Measurements from ENCODE around the gene SH3RF3.

Gene SH3RF3

DNA sequence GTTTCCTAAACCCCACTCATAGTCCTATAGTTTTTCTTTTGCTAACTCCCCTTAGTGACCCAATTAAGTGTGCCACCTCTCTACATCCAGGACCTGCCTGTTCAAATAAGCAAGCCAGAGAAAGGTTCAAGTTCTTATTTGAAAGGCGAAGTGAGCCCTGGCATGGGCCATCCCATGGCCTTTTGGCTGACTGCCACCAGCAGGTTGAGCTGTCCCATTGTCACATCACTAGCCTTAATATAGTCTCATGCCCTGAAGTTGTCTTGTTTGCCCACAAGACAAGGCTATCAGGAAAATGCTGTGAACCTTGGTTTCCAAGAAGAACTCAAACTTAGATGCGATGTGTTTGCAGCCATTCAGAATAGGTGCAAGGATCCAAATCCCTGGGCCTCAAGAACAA is 158.8 kb downstream of the SH3RF3 start:
- DNase-seq (ENCODE audit: low spot score): no peak
- Histone ChIP-seq H3K4ac (ENCODE audit: low read length) (no peak overlapping the region), H2BK15ac (ENCODE audit: low read length) (no peak overlapping the region), H3K27ac (replicated peaks; ENCODE audit: low read length) (no peak overlapping the region), H2BK12ac (ENCODE audit: low read length) (no peak overlapping the region), H4K91ac (ENCODE audit: low read depth, low read length, poor library complexity) (no peak overlapping the region), H3K9me3 (replicated peaks in 1 of 2; ENCODE audit: control insufficient read depth in 2 of 2, insufficient read depth in 1 of 2, low read depth in 1 of 2, low read length in 2 of 2) (no peaks in the 10 kb centered on the region), H3K4me1 (ENCODE audit: control insufficient read depth in 2 of 2, insufficient read depth in 1 of 2, low read depth in 1 of 2, low read length in 2 of 2) (peaks cover 2 to 11% of the 10 kb centered on the region in 2 donors), H3K4me3 (ENCODE audit: low read length in 2 of 2) (no peak overlapping the region), H3K79me1 (ENCODE audit: low read depth, low read length) (no peaks in the 10 kb centered on the region), H2AFZ (ENCODE audit: low read length) (no peak overlapping the region), H4K8ac (ENCODE audit: low read depth, low read length) (no peak overlapping the region), H3K18ac (ENCODE audit: low read length) (no peak overlapping the region), H3K9ac (ENCODE audit: low read depth, low read length, poor library complexity) (no peak overlapping the region), H3K14ac (ENCODE audit: low read length) (no peak overlapping the region), H2AK5ac (ENCODE audit: low read depth, low read length) (no peak overlapping the region), H3K23ac (ENCODE audit: low read depth, low read length, poor library complexity) (no peak overlapping the region), H3K4me2 (ENCODE audit: insufficient read depth, low read length, poor library complexity, severe bottlenecking) (no peak overlapping the region), H2BK120ac (ENCODE audit: low read depth, low read length) (no peak overlapping the region), H3K36me3 (replicated peaks in 1 of 2; ENCODE audit: control insufficient read depth in 2 of 2, insufficient read depth in 2 of 2, low read length in 2 of 2) (no peaks in the 10 kb centered on the region), H3K27me3 (ENCODE audit: control insufficient read depth in 3 of 3, insufficient read depth in 3 of 3, low read depth in 1 of 3, low read length in 3 of 3) (no peaks in the 10 kb centered on the region), H2BK5ac (ENCODE audit: low read length) (no peak overlapping the region)
- no CpG with 5 or more reads among the region's 2 CpGs for WGBS, 2 donors (ENCODE audit: extremely low coverage in 2 of 2, insufficient read length in 2 of 2, insufficient replicate concordance in 1 of 2)

DNA sequence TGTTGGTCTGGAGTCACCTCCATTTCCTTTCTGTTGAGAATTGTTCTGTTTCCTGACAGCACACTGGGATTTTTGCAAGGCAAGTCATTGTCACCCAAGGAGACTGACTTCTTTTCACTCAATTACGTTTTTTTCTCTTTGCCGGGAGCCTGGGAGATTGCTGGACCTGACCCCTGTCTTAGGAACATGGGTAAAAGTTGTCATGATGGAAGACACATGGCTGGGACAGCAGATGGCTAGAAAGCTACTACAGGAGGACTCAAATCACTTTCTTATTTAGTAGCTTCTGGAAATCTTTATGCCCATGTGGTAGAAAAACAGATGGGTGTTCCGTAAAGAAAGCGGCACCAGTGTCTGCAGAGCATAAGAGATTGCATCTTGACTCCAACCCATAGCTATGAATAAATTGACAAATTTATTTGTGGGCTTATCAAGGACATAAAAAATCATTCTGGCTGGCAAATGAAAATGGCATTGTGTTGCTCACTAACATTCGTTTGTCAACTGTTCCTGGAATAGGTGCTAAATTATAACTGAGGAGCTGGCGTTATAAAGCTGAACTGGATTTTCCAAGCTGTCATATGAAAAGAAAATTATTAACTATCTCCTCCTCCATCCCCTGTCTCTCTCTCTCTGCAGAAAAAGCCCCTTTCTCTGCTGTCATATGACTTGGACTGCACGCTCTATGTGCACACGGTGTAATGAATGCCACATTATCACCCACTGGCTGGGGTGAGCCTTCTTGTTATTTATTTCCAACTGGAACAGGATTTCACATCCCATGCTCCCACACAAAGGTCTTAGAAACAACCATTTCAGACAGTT is 159.8 kb downstream of the SH3RF3 start:
- Histone ChIP-seq H3K27me3 (ENCODE audit: control insufficient read depth in 3 of 3, insufficient read depth in 3 of 3, low read depth in 1 of 3, low read length in 3 of 3) (no peaks in the 10 kb centered on the region), H2BK15ac (ENCODE audit: low read length) (no peak overlapping the region), H3K79me1 (ENCODE audit: low read depth, low read length) (no peaks in the 10 kb centered on the region), H3K4ac (ENCODE audit: low read length) (no peak overlapping the region), H2AFZ (ENCODE audit: low read length) (no peak overlapping the region), H4K91ac (ENCODE audit: low read depth, low read length, poor library complexity) (no peak overlapping the region), H2BK12ac (ENCODE audit: low read length) (no peak overlapping the region), H3K36me3 (replicated peaks in 1 of 2; ENCODE audit: control insufficient read depth in 2 of 2, insufficient read depth in 2 of 2, low read length in 2 of 2) (no peaks in the 10 kb centered on the region), H3K4me2 (ENCODE audit: insufficient read depth, low read length, poor library complexity, severe bottlenecking) (no peak overlapping the region), H3K9ac (ENCODE audit: low read depth, low read length, poor library complexity) (no peak overlapping the region), H2AK5ac (ENCODE audit: low read depth, low read length) (no peak overlapping the region), H3K14ac (ENCODE audit: low read length) (no peak overlapping the region), H4K8ac (ENCODE audit: low read depth, low read length) (no peak overlapping the region), H3K18ac (ENCODE audit: low read length) (no peak overlapping the region), H3K4me3 (ENCODE audit: low read length in 2 of 2) (no peak overlapping the region), H2BK120ac (ENCODE audit: low read depth, low read length) (no peak overlapping the region), H3K9me3 (replicated peaks in 1 of 2; ENCODE audit: control insufficient read depth in 2 of 2, insufficient read depth in 1 of 2, low read depth in 1 of 2, low read length in 2 of 2) (no peaks in the 10 kb centered on the region), H2BK5ac (ENCODE audit: low read length) (no peak overlapping the region), H3K4me1 (ENCODE audit: control insufficient read depth in 2 of 2, insufficient read depth in 1 of 2, low read depth in 1 of 2, low read length in 2 of 2) (peaks cover 2 to 11% of the 10 kb centered on the region in 2 donors), H3K23ac (ENCODE audit: low read depth, low read length, poor library complexity) (no peak overlapping the region), H3K27ac (replicated peaks; ENCODE audit: low read length) (no peak overlapping the region)
- DNase-seq (ENCODE audit: low spot score): no peak
- no CpG with 5 or more reads among the region's 8 CpGs for WGBS, 2 donors (ENCODE audit: extremely low coverage in 2 of 2, insufficient read length in 2 of 2, insufficient replicate concordance in 1 of 2)

DNA sequence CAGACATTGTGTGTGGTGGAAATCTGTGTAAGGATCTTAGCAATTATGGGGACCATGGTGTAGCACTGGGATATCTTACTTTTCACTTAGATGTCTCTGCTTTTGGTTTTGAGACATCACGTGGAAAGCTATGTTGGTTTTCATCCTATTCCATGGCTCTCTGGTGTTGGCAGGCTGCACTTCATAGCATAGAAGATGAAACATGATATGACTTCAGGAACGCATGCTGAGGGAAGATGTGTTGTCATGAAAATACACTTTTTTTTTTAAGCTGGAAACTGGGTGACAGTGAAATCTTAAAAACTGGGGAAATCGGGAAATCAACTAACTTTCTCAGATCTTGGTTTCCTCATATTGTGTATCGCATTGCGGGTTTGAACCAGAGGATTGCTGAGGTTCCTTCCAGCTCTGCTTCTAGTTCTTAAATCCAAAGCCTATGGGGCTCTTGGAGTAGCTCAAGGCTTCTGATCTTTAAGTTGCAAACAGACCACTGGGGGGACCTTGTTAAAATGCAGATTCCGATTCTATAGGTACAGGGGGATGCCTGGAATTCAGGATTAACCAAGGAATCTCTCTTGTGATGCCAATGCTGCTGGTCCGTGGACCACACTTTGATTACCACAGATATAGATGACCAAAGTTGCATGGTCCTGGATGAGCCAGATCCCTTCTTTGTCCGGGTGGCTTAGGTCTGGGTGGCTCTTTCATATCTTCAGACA is 160.7 kb downstream of the SH3RF3 start:
- Histone ChIP-seq H3K79me1 (ENCODE audit: low read depth, low read length) (no peaks in the 10 kb centered on the region), H3K14ac (ENCODE audit: low read length) (no peak overlapping the region), H3K4me1 (ENCODE audit: control insufficient read depth in 2 of 2, insufficient read depth in 1 of 2, low read depth in 1 of 2, low read length in 2 of 2) (peaks cover 2 to 11% of the 10 kb centered on the region in 2 donors), H2AFZ (ENCODE audit: low read length) (no peak overlapping the region), H2BK15ac (ENCODE audit: low read length) (no peak overlapping the region), H4K8ac (ENCODE audit: low read depth, low read length) (no peak overlapping the region), H3K4me2 (ENCODE audit: insufficient read depth, low read length, poor library complexity, severe bottlenecking) (no peak overlapping the region), H3K9ac (ENCODE audit: low read depth, low read length, poor library complexity) (no peak overlapping the region), H3K4me3 (ENCODE audit: low read length in 2 of 2) (no peak overlapping the region), H3K9me3 (replicated peaks in 1 of 2; ENCODE audit: control insufficient read depth in 2 of 2, insufficient read depth in 1 of 2, low read depth in 1 of 2, low read length in 2 of 2) (peaks cover 0 to 2% of the 10 kb centered on the region in 2 donors), H3K27me3 (ENCODE audit: control insufficient read depth in 3 of 3, insufficient read depth in 3 of 3, low read depth in 1 of 3, low read length in 3 of 3) (no peaks in the 10 kb centered on the region), H2BK5ac (ENCODE audit: low read length) (no peak overlapping the region), H2BK120ac (ENCODE audit: low read depth, low read length) (no peak overlapping the region), H3K27ac (replicated peaks; ENCODE audit: low read length) (no peak overlapping the region), H2BK12ac (ENCODE audit: low read length) (no peak overlapping the region), H3K18ac (ENCODE audit: low read length) (no peak overlapping the region), H3K36me3 (replicated peaks in 1 of 2; ENCODE audit: control insufficient read depth in 2 of 2, insufficient read depth in 2 of 2, low read length in 2 of 2) (no peaks in the 10 kb centered on the region), H3K23ac (ENCODE audit: low read depth, low read length, poor library complexity) (no peak overlapping the region), H4K91ac (ENCODE audit: low read depth, low read length, poor library complexity) (no peak overlapping the region), H2AK5ac (ENCODE audit: low read depth, low read length) (no peak overlapping the region), H3K4ac (ENCODE audit: low read length) (no peak overlapping the region)
- no CpG with 5 or more reads among the region's 8 CpGs for WGBS, 2 donors (ENCODE audit: extremely low coverage in 2 of 2, insufficient read length in 2 of 2, insufficient replicate concordance in 1 of 2)
- no peak for DNase-seq (ENCODE audit: low spot score)

DNA sequence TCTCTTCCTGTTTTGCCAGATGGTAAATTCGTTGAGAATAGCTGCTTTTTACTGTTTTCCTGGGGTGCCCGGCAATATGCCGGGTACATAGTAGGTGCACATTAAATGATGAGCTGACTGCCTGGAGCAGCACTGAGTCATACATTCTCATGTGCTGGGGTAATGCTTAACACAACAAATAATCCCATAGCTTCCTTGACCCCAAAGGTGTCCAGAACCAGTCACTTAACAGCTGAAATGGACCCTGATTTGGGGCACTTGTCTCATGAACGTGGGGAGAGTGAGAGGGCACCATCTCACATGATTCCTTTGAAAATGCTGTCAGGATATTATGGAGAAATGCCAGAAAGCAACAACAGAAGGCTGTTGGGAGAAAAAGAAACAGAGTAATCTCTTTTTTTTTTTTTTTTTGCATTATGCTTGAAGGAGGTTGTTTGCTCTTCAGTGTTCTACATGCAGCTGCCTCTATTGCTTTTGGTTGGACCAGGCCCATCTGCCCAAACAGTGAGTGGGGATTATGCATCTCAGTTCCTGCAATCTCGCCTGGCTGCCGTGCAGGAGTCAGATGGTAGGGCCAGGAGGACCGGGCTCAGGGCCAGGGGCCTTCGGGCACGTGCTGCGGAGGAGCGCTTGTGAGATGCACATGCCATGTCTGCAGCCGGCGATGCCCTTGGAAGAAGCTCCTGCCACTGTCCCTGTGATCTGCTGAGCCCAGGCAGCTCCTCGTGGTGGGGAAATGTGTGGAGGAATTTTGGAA is 162.1 kb downstream of the SH3RF3 start:
- H4K91ac ChIP-seq (ENCODE audit: low read depth, low read length, poor library complexity): no peak overlapping the region
- no peak overlapping the region for H2BK15ac ChIP-seq (ENCODE audit: low read length)
- no peaks in the 10 kb centered on the region for H3K79me1 ChIP-seq (ENCODE audit: low read depth, low read length)
- no peak overlapping the region for H3K9ac ChIP-seq (ENCODE audit: low read depth, low read length, poor library complexity)
- no peaks in the 10 kb centered on the region for H3K36me3 ChIP-seq (replicated peaks in 1 of 2; ENCODE audit: control insufficient read depth in 2 of 2, insufficient read depth in 2 of 2, low read length in 2 of 2)
- H3K4ac ChIP-seq (ENCODE audit: low read length): no peak overlapping the region
- H3K27ac ChIP-seq (replicated peaks; ENCODE audit: low read length): no peak overlapping the region
- H2BK5ac ChIP-seq (ENCODE audit: low read length): no peak overlapping the region
- H2BK120ac ChIP-seq (ENCODE audit: low read depth, low read length): no peak overlapping the region
- no peak overlapping the region for H2AK5ac ChIP-seq (ENCODE audit: low read depth, low read length)
- H2AFZ ChIP-seq (ENCODE audit: low read length): no peak overlapping the region
- H3K14ac ChIP-seq (ENCODE audit: low read length): no peak overlapping the region
- no peaks in the 10 kb centered on the region for H3K27me3 ChIP-seq (ENCODE audit: control insufficient read depth in 3 of 3, insufficient read depth in 3 of 3, low read depth in 1 of 3, low read length in 3 of 3)
- H3K4me2 ChIP-seq (ENCODE audit: insufficient read depth, low read length, poor library complexity, severe bottlenecking): no peak overlapping the region
- H3K9me3 ChIP-seq (replicated peaks in 1 of 2; ENCODE audit: control insufficient read depth in 2 of 2, insufficient read depth in 1 of 2, low read depth in 1 of 2, low read length in 2 of 2): peaks cover 0 to 4% of the 10 kb centered on the region in 2 donors
- DNase-seq (ENCODE audit: low spot score): no peak
- no peak overlapping the region for H3K23ac ChIP-seq (ENCODE audit: low read depth, low read length, poor library complexity)
- H3K4me3 ChIP-seq (ENCODE audit: low read length in 2 of 2): no peak overlapping the region
- H3K4me1 ChIP-seq (ENCODE audit: control insufficient read depth in 2 of 2, insufficient read depth in 1 of 2, low read depth in 1 of 2, low read length in 2 of 2): peaks cover 2 to 11% of the 10 kb centered on the region in 2 donors
- no peak overlapping the region for H3K18ac ChIP-seq (ENCODE audit: low read length)
- no peak overlapping the region for H2BK12ac ChIP-seq (ENCODE audit: low read length)
- no CpG with 5 or more reads among the region's 14 CpGs for WGBS, 2 donors (ENCODE audit: extremely low coverage in 2 of 2, insufficient read length in 2 of 2, insufficient replicate concordance in 1 of 2)
- H4K8ac ChIP-seq (ENCODE audit: low read depth, low read length): no peak overlapping the region
